Stimulated activated naive B cell treated with anti-CD40 and anti-IgM and Interleukin-4, amounts not matched to agents 10 μg/mL and 1 μg/mL and 100 μg/mL, for 72 hours (primary cell): Measurements from ENCODE around the gene MTHFS.
"Not testable (repeated sequence)": the region's sequence is repeated elsewhere in the genome, so short reads cannot be mapped to it uniquely, and the experiment has no call there.

Source experiments
- ATAC-seq, 2 donors: fragments of 150-1000 bp; cut with Tn5 transposase; replicated peaks; 2 replicates each; pipeline ENCODE4 v1.10.0; 2021; ENCODE audit warnings: moderate library complexity in 1 of 2
- DNase-seq: peaks from one replicate; pipeline ENCODE4 v3.0.0; 2021
- H3K27ac Mint-ChIP-seq: one replicate; pipeline ENCODE4 v1.8.0; 2022; ENCODE audit warnings: mild to moderate bottlenecking, mixed read lengths
- H3K27me3 Mint-ChIP-seq, 2 donors: one replicate each; pipeline ENCODE4 v1.8.0; 2022; ENCODE audit warnings: mixed read lengths in 2 of 2
- H3K36me3 Mint-ChIP-seq, 2 donors: one replicate each; pipeline ENCODE4 v1.8.0; 2022; ENCODE audit warnings: mixed read lengths in 2 of 2, mild to moderate bottlenecking in 1 of 2
- H3K4me1 Mint-ChIP-seq, 2 donors: one replicate each; pipeline ENCODE4 v1.8.0; 2022; ENCODE audit warnings: mixed read lengths in 2 of 2, mild to moderate bottlenecking in 1 of 2
- H3K4me3 Mint-ChIP-seq, 2 donors: one replicate each; pipeline ENCODE4 v1.8.0; 2022; ENCODE audit warnings: mild to moderate bottlenecking in 2 of 2, mixed read lengths in 2 of 2, moderate library complexity in 1 of 2
- H3K9me3 Mint-ChIP-seq, 2 donors: one replicate each; pipeline ENCODE4 v1.8.0; 2022; ENCODE audit warnings: mixed read lengths in 2 of 2, mild to moderate bottlenecking in 1 of 2

The MTHFS gene

GRCh38 chr15:79903144-79903543 lies 6.3 kb upstream of the MTHFS start:
- H3K36me3 Mint-ChIP-seq = peaks cover 31 to 48% of the 10 kb centered on the region in 2 donors
- ATAC-seq = peak in 1 of 2 donors; percentile 71
- no peaks in the 10 kb centered on the region for H3K27me3 Mint-ChIP-seq
- no peak overlapping the region for H3K4me3 Mint-ChIP-seq
- H3K9me3 Mint-ChIP-seq = peaks cover 6 to 13% of the 10 kb centered on the region in 2 donors
- peaks cover 28 to 51% of the 10 kb centered on the region in 2 donors for H3K4me1 Mint-ChIP-seq
- no peak overlapping the region for H3K27ac Mint-ChIP-seq
- DNase-seq = no peak

- Mint-ChIP-seq H3K4me1 (peaks cover 29 to 55% of the 10 kb centered on the region in 2 donors), H3K9me3 (peaks cover 6 to 13% of the 10 kb centered on the region in 2 donors), H3K27me3 (no peaks in the 10 kb centered on the region), H3K36me3 (peaks cover 31 to 42% of the 10 kb centered on the region in 2 donors), H3K4me3 (peak overlapping the region; percentile 0 to 6), H3K27ac (peak overlapping the region; percentile 66)
- DNase-seq (peak; percentile 19), ATAC-seq (peak in 1 of 2 donors; percentile 24)
Measured at GRCh38 chr15:79901958-79902357, 5.1 kb upstream of the MTHFS start.

GRCh38 chr15:79900818-79901378 lies 4.1 kb upstream of the MTHFS start:
- Mint-ChIP-seq H3K4me1 (peaks cover 33 to 57% of the 10 kb centered on the region in 2 donors), H3K9me3 (peaks cover 6 to 13% of the 10 kb centered on the region in 2 donors), H3K27ac (peak overlapping the region; percentile 51), H3K36me3 (peaks cover 27 to 41% of the 10 kb centered on the region in 2 donors)
- ATAC-seq, DNase-seq, H3K27me3 Mint-ChIP-seq, H3K4me3 Mint-ChIP-seq: not testable (repeated sequence)

- Mint-ChIP-seq H3K27ac (peak overlapping the region; percentile 16), H3K27me3 (no peaks in the 10 kb centered on the region), H3K9me3 (peaks cover 9 to 13% of the 10 kb centered on the region in 2 donors), H3K4me1 (peaks cover 38 to 60% of the 10 kb centered on the region in 2 donors), H3K4me3 (no peak overlapping the region), H3K36me3 (peaks cover 25 to 40% of the 10 kb centered on the region in 2 donors)
- DNase-seq (no peak), ATAC-seq (no peak)
Measured at GRCh38 chr15:79900087-79900486, 3.3 kb upstream of the MTHFS start.

GRCh38 chr15:79898786-79899185 lies 2.0 kb upstream of the MTHFS start:
- not testable (repeated sequence) for DNase-seq, ATAC-seq, H3K9me3 Mint-ChIP-seq, H3K27ac Mint-ChIP-seq, H3K4me3 Mint-ChIP-seq, H3K27me3 Mint-ChIP-seq
- Mint-ChIP-seq H3K4me1 (peaks cover 42 to 63% of the 10 kb centered on the region in 2 donors), H3K36me3 (peaks cover 29 to 44% of the 10 kb centered on the region in 2 donors)

- H3K36me3 Mint-ChIP-seq = peaks cover 27 to 41% of the 10 kb centered on the region in 2 donors
- H3K4me1 Mint-ChIP-seq = peaks cover 39 to 61% of the 10 kb centered on the region in 2 donors
- no peak for DNase-seq
- peak overlapping the region; percentile 84 for H3K27ac Mint-ChIP-seq
- ATAC-seq = no peak
- no peak overlapping the region for H3K4me3 Mint-ChIP-seq
- H3K9me3 Mint-ChIP-seq = peaks cover 9 to 10% of the 10 kb centered on the region in 2 donors
- H3K27me3 Mint-ChIP-seq = no peaks in the 10 kb centered on the region
Measured at GRCh38 chr15:79898369-79898768, 1.6 kb upstream of the MTHFS start.

GRCh38 chr15:79897701-79898113 lies 893 bp upstream of the MTHFS start:
- no peak for ATAC-seq

GRCh38 chr15:79897380-79897678 lies 515 bp upstream of the MTHFS start:
- H3K27ac Mint-ChIP-seq = peak overlapping the region; percentile 97
- peaks cover 35 to 54% of the 10 kb centered on the region in 2 donors for H3K4me1 Mint-ChIP-seq
- peaks cover 6 to 9% of the 10 kb centered on the region in 2 donors for H3K9me3 Mint-ChIP-seq
- DNase-seq = no peak
- peaks cover 26 to 40% of the 10 kb centered on the region in 2 donors for H3K36me3 Mint-ChIP-seq
- no peaks in the 10 kb centered on the region for H3K27me3 Mint-ChIP-seq
- ATAC-seq = no peak
- peak overlapping the region; percentile 92 to 98 for H3K4me3 Mint-ChIP-seq

More at GRCh38 chr15:79897701-79898113, 893 bp upstream of the MTHFS start:
- peak overlapping the region; percentile 92 to 98 for H3K4me3 Mint-ChIP-seq
- no peak for DNase-seq
- peaks cover 39 to 56% of the 10 kb centered on the region in 2 donors for H3K4me1 Mint-ChIP-seq
- H3K27me3 Mint-ChIP-seq = no peaks in the 10 kb centered on the region
- peak overlapping the region; percentile 97 for H3K27ac Mint-ChIP-seq
- H3K36me3 Mint-ChIP-seq = peaks cover 26 to 41% of the 10 kb centered on the region in 2 donors
- peaks cover 9 to 10% of the 10 kb centered on the region in 2 donors for H3K9me3 Mint-ChIP-seq

GRCh38 chr15:79896131-79896633 lies 632 bp downstream of the MTHFS start:
- DNase-seq (no peak), ATAC-seq (peak; percentile 53)
- peaks cover 31 to 58% of the 10 kb centered on the region in 2 donors for H3K4me1 Mint-ChIP-seq
- H3K36me3 Mint-ChIP-seq = peaks cover 32 to 43% of the 10 kb centered on the region in 2 donors
- H3K27ac Mint-ChIP-seq = peak overlapping the region; percentile 99
- H3K9me3 Mint-ChIP-seq = peaks cover 3 to 6% of the 10 kb centered on the region in 2 donors
- peak overlapping the region; percentile 92 to 98 for H3K4me3 Mint-ChIP-seq
- no peaks in the 10 kb centered on the region for H3K27me3 Mint-ChIP-seq

GRCh38 chr15:79887054-79887930 lies 9.5 kb downstream of the MTHFS start:
- H3K4me1 Mint-ChIP-seq = peaks cover 21 to 22% of the 10 kb centered on the region in 2 donors
- DNase-seq = no peak

GRCh38 chr15:79886124-79886523 lies 10.7 kb downstream of the MTHFS start:
- Mint-ChIP-seq H3K27ac (no peak overlapping the region), H3K4me3 (no peak overlapping the region), H3K4me1 (peaks cover 10 to 19% of the 10 kb centered on the region in 2 donors), H3K27me3 (no peaks in the 10 kb centered on the region), H3K36me3 (peaks cover 54 to 80% of the 10 kb centered on the region in 2 donors), H3K9me3 (no peaks in the 10 kb centered on the region)
- DNase-seq = no peak
- ATAC-seq = no peak

More at GRCh38 chr15:79887054-79887930, 9.5 kb downstream of the MTHFS start:
- Mint-ChIP-seq H3K4me3 (no peak overlapping the region), H3K9me3 (no peaks in the 10 kb centered on the region), H3K36me3 (peaks cover 54 to 76% of the 10 kb centered on the region in 2 donors), H3K27me3 (no peaks in the 10 kb centered on the region), H3K27ac (no peak overlapping the region)
- no peak for ATAC-seq

GRCh38 chr15:79884204-79884596 lies 12.6 kb downstream of the MTHFS start:
- H3K27ac Mint-ChIP-seq = no peak overlapping the region
- H3K4me3 Mint-ChIP-seq = no peak overlapping the region
- no peaks in the 10 kb centered on the region for H3K27me3 Mint-ChIP-seq
- H3K9me3 Mint-ChIP-seq = peaks cover 4 to 6% of the 10 kb centered on the region in 2 donors
- peaks cover 61 to 87% of the 10 kb centered on the region in 2 donors for H3K36me3 Mint-ChIP-seq
- peaks cover 6 to 15% of the 10 kb centered on the region in 2 donors for H3K4me1 Mint-ChIP-seq
- ATAC-seq (no peak), DNase-seq (no peak)

GRCh38 chr15:79883579-79884203 lies 13.1 kb downstream of the MTHFS start:
- Mint-ChIP-seq H3K27me3 (no peaks in the 10 kb centered on the region), H3K4me3 (no peak overlapping the region), H3K27ac (no peak overlapping the region), H3K36me3 (peaks cover 63 to 86% of the 10 kb centered on the region in 2 donors), H3K4me1 (peaks cover 6 to 15% of the 10 kb centered on the region in 2 donors), H3K9me3 (peaks cover 5 to 6% of the 10 kb centered on the region in 2 donors)
- DNase-seq = no peak
- no peak for ATAC-seq

GRCh38 chr15:79881668-79882067 lies 15.1 kb downstream of the MTHFS start:
- no peak for ATAC-seq

More at GRCh38 chr15:79881668-79882067, 15.1 kb downstream of the MTHFS start:
- Mint-ChIP-seq H3K4me3 (no peak overlapping the region), H3K9me3 (peaks cover 14 to 19% of the 10 kb centered on the region in 2 donors), H3K27ac (no peak overlapping the region), H3K36me3 (peaks cover 76 to 91% of the 10 kb centered on the region in 2 donors), H3K27me3 (no peaks in the 10 kb centered on the region), H3K4me1 (peaks cover 0 to 13% of the 10 kb centered on the region in 2 donors)
- no peak for DNase-seq
